Left colon (tissue), 2 donors: ENCODE data around the gene RAD51B. TPM values are rescaled to one million over a fixed set of nuclear protein-coding genes. Genes with fewer than 3 reads are reported as not detected.

Experiments
- ATAC-seq: fragments of 200-7000 bp; cut with Tn5 transposase; one replicate; pipeline ENCODE4 v1.9.1; 2020; ENCODE audit warnings: mild to moderate bottlenecking, moderate library complexity
- DNase-seq, 2 donors: peaks; one replicate each; pipeline ENCODE4 v3.0.0-alpha.2; 2020
- intact Hi-C, 2 donors: fragments of 100-400 bp; cut with DNase I in 1 of 2; cut with micrococcal nuclease in 1 of 2; formaldehyde crosslinking; loops; one replicate each; pipeline versions ENCODE4 v1.11.2 to v1.14.0; 2022; cut with DNase I, micrococcal nuclease
- total RNA-seq, 2 donors: library from RNA; stranded (reverse); fragmentation: NEBNext Ultra II Directional; extraction: Animal tissue kit (Norgen Biotek cat#: 25700); gene quantifications; one replicate each; pipeline ENCODE4 v1.2.1, GENCODE V29; 2021
- donor health status: DM: no; HTN: no; CAD: no.
- donor health status: DM: yes; HTN: yes; CAD: no.

The RAD51B gene
- total RNA-seq, 2 donors from 2014 or later: 13.7 to 16.8 TPM

DNA sequence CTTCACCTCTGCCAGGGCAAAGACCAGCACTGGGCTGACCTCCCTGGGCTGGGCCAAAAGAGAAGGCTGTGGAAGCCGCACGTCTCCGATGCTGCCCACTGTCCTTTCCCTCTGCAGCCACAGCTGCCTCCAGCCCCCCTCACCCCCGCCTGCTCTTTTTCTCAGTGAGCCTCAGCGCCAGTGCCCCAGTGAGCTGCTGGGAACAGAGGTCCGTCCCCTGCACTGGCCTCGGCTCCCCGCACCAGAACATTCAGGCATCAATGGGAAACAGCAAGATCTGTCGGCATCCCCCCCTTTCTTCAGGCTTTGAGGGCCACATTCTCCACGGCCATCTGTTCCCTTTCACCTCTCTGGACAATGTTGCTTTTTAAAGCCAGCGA is 575.2 kb downstream of the RAD51B start:
- DNase-seq: no peak
- intact Hi-C loops: loop anchor here in 1 of 2 donors (10.0 kb wide), 1 partner anchor 140 kb away; no protein-coding TSS in a partner anchor
- no peak for ATAC-seq

DNA sequence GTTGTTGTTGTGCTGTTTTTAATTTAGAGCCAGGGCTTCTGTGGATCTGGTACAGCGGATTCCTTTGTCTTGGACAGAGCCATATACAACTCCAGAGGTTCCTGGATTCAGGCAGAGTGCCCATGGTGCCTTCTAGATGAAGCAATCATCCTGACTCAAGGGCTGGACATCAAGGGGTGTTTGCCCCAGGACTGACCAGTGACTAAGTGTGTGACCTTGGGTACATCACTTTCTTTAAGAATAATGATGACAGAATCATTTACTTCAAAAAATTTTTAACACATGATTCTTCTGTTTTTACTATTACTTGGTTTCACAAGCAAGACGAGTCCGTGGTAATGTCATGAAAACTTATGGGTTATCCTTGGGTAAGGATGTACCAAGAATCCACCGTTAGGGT is 576.0 kb downstream of the RAD51B start:
- ATAC-seq (no peak), DNase-seq (peak in 1 of 2 donors; percentile 37)
- intact Hi-C loops: loop anchor here in 1 of 2 donors (10.0 kb wide), 1 partner anchor 139 kb away; no protein-coding TSS in a partner anchor

DNA sequence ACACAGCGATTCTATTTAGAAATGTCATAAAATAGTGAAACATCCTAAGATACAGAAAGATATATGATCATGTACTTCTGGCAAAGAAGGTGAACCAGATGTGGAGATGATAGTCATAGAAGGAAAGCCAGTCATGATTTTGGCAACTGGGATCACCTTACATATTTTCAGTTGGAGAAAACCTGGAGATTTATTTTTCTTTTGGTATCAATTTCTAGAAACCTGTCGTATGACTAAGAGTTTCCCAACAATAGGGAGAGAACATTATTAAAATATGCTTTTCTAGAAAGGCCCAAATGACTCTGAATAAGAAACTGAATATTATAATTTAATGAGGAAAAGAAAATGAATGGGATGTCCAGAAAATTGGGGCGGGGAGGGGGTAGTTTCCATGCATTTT is 576.9 kb downstream of the RAD51B start:
- intact Hi-C loops: loop anchor here in 1 of 2 donors (10.0 kb wide), 1 partner anchor 138 kb away; no protein-coding TSS in a partner anchor
- no peak for ATAC-seq
- no peak for DNase-seq

DNA sequence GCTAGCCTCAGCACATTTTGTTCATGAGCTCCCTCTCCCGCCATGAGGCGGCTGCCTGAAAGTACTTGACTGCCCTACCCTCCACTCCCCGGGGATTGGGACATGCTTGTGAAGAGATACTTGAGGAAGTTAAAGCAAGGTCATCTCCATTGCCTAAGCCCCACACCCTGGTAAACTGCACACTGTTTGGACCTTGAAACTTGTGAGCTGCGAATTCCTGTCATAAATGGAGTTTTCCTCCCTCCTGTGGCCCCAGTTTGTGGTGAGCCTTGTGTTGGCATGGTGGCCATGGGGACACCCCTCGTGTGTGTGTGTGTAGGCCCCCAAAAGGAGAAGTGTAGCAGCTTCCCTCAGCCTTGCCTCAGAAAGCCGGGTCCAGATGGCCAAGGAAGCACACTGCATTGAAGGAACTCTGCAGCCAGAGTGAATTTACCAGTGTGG is 577.8 kb downstream of the RAD51B start:
- ATAC-seq (peak; percentile 98), DNase-seq (peak; percentile 66 to 73)
- intact Hi-C loops: loop anchor here in 1 of 2 donors (10.0 kb wide), 1 partner anchor 137 kb away; no protein-coding TSS in a partner anchor

DNA sequence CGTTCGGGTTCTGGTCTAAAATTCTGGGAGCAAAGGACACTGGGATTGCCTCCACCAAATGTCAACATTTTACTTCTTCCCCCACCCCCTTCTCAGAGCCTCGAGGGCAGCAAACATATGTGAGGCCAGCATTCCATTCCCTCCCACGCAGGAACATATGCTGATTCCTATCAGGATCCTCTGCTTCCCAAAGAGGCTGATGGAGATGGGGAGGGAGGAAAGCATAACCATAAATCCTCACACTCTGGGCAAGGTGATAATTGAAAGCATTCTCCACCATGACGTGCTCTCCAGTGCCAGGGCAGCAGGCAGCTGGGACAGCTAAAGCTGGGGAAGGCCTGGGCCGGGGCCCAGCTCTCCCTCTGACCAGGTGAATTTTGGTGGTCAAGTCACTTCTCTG is 578.2 kb downstream of the RAD51B start:
- ATAC-seq (peak; percentile 12), DNase-seq (no peak)
- intact Hi-C loops: loop anchor here in 1 of 2 donors (10.0 kb wide), 1 partner anchor 137 kb away; no protein-coding TSS in a partner anchor

DNA sequence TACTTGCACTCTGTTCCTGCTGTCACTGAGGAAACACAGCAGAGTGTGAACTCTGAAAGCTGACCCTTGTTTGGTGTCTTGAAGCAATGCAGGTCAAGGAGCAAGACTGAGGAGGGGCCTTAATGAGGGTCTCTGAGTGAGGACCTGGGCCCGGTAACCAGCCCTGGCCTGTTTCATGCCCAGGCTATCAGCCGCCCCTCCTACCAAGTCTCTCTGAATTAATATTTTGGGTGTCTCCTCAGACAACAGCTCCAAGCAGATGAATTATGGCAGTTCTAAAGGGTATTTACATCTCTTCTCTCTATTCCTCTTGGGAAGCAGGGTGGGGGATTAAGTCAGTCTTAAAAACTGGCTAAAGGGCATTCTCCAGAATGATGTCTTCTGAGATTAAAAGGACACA is 578.8 kb downstream of the RAD51B start:
- ATAC-seq (no peak), DNase-seq (no peak)
- intact Hi-C loops: loop anchor here in 1 of 2 donors (10.0 kb wide), 1 partner anchor 136 kb away; no protein-coding TSS in a partner anchor

DNA sequence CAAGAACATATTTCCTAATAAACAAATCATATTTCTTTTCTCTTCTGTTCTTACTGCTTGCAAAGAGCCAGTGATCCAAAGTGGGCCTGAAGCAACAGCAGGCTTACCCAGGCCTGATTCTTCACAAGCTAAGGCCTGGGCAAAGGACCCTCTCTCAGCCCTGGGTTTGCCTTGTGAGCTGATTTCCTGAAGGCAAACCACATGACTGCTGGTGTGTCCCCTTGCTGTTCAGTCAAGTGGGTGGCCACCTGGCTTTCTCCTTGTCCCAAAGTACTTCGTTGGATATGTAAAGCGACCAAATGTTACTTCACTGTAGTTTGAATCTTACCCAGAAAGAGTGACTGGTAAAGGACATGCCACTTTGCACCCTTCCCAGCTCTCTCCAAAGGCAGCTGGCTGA is 580.4 kb downstream of the RAD51B start:
- intact Hi-C loops: loop anchor here in 1 of 2 donors (10.0 kb wide), 1 partner anchor 135 kb away; no protein-coding TSS in a partner anchor
- DNase-seq (no peak), ATAC-seq (no peak)

DNA sequence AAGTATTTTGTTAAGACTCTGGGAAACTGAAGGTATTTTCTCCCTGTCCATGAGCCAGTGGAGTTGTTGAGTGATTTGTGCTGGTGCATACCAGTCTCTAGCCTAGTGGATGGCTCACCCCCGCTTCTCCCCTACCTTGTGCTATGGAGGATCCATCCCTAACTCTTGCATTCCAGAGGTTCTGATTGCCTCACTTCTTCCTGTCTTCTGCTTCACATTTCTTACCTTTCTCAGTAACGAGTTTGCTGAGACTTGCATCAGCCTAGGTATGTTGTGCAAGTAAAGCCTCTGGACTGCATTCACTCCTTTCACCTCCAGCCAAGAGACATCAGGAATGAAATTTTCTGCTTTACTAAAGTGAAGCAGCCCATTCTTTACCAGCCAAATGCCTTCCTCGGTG is 581.7 kb downstream of the RAD51B start:
- ATAC-seq: no peak
- intact Hi-C loops: no loop called here
- DNase-seq: no peak

DNA sequence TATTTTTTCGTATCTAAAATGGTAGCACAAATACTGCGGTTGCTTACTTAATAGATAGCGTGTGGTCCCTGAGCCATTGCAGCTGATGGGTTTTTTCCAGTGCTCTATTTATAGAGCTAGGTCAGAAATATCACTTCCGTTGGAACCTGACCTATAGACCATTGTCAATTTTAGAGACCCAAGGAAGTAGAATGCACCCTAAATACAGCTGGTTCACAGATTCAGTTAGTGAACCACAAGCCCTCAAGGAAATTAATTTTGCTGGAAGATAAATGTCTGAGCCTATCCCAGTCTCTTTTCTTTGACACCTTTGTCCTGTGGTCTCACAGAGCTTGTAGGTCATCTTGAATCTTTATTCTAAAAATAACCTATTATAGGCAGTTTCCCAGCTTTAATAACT is 582.3 kb downstream of the RAD51B start:
- intact Hi-C loops: no loop called here
- ATAC-seq: no peak
- DNase-seq: no peak

DNA sequence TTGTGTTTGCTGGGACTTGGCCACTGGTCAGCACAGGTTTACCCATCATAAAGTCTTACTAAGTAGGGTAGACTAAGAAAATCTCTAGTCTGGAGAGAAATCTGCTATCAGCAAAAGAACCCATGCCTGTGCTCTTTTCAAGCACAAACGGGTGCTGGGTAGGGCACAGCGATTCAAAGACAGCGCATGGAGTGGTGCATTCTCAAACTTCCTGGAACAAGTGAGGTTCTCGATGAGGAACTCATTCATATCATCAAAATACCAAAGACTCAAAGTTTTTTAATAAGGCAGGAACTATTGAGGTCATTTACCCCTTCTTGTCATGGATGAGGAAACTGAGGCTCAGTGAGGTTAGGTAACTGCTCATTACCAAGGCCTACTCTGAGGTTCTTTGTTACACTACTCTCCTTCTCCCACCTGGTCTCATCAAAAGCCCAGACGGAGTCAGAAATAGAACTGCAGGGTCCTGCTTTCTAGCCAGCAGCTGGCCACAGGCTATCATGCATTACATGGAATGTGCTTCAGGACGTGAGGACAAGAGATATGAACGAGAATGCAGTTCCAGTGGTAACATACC is 583.0 kb downstream of the RAD51B start:
- intact Hi-C loops: no loop called here
- no peak for ATAC-seq
- DNase-seq: no peak

DNA sequence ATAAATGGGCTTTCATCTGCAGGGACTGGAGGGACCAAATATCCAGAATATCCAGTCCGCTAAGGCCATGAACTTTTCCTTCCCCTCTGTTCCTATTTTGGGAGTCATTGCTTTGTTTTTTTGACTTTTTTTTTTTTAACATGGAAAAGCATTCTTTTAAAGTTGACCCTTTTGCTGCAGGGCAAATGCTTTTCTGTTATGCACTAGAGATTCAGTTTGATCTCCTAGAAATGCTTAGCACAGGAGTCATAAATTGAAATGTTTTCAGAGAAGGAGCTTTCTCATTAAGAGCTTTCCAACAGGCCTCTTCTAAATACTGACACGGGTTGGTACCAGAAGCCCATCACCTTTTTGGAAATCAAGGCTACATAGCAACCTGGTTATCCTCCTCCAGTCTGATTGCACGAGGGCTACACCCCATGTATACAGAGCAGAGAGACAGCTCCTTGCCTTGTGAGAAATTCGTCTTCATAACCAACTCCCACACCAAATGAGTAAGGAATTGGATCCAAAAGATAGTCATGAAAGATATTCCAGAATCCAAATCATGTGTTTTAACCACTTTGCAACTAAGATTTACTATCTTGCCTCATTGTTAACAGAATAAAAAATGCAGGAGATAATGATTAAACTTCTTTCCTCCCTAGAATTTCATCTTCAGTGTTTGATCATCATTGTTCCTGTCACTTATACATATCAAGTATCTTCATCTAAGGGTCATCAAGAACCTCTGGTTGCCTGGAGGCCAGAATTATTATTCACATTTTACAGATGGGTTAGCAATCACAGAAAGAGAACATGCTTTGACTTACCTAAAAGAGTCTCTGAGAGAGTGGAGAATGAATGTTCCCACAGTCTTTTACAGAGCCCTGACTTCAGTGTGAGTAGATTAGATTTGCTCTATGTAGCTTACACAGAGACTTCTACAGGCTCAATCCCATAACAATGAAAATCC is 583.9 kb downstream of the RAD51B start:
- DNase-seq: no peak
- intact Hi-C loops: no loop called here
- ATAC-seq: no peak

DNA sequence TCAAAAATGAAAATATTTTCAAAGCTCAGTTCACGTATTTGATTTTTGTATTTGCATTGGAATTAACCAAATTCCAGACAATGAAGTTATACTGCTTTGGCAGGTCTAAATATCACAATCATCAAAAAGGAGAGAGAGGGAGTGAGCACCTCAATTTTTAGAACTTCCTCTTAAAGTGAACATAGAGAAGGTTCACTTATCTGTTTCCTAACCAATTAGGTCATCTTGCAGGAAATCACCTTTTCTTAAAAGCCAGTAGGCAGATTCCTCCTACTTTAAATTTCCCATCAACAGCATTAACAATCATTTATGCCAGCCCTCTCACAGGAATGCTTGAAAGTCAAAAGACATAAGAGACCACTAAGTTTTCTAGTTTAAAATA is 584.6 kb downstream of the RAD51B start:
- ATAC-seq (no peak), DNase-seq (no peak)
- intact Hi-C loops: no loop called here

DNA sequence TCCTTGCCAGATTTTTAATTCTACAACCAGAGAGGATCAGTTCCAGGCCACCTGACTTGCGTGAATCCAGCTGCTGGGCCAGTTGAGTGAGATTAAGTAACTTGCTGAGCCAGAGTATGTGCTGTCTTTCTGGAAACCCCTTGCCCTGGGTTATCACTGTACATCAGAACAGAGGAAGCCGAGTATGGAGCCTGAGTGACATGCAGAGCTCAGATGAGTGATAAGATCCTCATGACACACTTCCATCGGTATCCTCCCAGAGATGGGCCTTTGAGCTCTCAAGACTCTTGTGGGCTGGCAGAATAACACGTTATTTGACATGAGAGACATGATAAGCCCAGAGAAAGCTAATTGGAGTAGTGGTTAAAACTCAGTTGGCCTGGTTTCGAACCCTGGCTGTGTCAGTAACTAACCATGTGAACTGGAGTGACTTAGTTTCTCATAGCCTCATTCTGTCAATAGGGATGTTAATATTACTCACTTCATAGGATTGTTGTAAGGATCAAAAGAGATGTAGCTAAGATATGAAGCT is 585.1 kb downstream of the RAD51B start:
- no peak for ATAC-seq
- intact Hi-C loops: no loop called here
- DNase-seq: no peak

DNA sequence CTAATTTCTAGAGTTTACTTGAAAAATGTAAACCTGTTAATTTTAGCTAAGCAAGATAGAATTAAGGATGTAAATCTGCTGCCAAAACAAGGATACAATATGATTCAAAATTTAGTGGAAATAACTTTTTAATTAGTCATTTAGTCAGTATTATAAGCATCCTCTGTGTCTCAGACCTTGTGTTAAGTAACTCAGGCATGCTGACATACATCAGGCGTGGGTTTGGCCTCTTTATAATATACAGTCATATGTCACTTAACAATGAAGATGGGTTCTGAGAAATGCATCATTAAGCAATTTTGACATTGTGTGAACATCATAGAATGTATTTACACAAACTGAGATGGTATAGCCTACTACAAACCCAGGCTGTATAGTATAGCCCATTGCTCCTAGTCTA is 586.4 kb downstream of the RAD51B start:
- ATAC-seq: no peak
- DNase-seq: no peak
- intact Hi-C loops: no loop called here

DNA sequence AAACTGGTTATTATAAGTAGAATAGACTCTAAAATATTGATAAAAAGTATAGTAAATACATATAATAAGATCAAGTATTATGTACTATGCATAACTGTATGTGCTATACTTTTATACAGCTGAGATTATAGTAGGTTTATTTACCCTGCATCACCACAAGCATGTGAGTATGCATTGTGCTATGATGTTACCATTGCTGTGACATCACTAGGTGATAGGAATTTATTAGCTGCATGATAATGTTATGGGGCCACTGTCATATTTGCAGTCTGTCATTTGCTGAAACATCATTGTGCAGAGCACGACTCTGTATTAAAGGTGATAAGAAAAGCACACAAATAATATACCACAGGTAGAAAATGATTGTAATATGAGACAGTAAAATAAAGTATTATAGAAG is 587.7 kb downstream of the RAD51B start:
- ATAC-seq (peak; percentile 64), DNase-seq (no peak)
- intact Hi-C loops: no loop called here

DNA sequence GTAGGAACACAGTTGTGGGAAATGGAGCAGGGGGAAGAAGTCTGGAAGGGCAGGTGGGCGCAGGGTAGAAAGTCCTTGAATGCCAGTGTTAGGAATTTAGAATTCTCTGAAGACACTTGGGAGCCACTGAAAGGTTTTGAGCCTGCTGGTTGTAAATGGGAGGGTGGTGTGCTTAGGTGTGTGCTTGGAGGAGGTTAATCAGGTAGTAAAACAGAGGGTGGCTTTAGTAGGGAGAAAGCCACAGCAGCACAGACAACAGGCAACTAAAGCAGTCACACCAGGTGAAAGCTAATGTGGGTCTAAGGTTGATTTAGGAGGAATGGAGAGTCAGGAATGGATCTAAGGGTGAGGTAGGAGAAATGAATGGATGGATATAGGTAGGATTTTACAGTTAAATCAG is 588.2 kb downstream of the RAD51B start:
- intact Hi-C loops: no loop called here
- DNase-seq (no peak), ATAC-seq (peak; percentile 97)

DNA sequence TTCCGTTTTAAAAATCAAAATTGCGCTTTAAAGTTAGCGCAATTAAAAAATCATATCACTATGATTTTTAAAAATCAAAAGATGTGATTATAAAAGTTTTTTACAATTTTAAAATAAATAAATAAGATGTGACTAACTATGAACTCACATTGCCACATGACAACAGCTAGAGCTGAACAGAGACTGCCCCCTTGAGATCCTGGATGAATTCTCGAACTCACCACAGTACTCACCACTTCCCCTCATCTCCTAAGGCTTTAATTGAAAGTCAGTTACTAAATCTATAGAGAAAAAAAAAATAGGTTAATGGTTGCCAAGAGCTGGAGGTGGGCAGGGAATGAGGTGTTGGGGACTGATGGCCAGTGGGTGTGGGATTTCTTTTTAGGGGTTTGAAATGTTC is 589.1 kb downstream of the RAD51B start:
- no peak for DNase-seq
- no peak for ATAC-seq
- intact Hi-C loops: no loop called here

DNA sequence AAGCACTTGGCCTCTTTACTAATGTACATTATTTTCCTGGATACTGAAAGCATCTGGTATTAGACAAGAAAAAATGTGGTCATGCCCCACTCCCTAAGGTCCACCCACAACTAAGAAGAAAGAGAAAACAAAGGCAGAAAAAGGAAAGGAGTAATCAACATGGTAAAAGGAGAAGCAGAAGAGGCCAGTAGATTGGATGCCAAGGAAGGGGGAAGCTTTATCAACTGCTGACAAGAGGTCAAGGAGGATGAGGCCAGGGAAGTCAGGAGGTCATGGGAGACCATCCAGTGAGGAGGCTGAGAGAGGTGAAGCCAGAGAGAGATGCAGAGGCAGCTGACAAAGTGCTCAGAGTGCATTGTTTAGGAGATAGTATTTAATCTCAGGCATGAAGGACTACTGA is 589.8 kb downstream of the RAD51B start:
- DNase-seq (no peak), ATAC-seq (no peak)
- intact Hi-C loops: no loop called here
